Astrocyte of the cerebellum (primary cell): ENCODE measurements around the gene SNAI3.

Experiments used
- DNase-seq: peaks from one replicate; pipeline ENCODE4 v3.0.0-alpha.2; 2011; ENCODE audit warnings: low read depth
- H3K4me3 ChIP-seq: 2 replicates; pipeline ENCODE4 v1.5.1; 2011; ENCODE audit warnings: mild to moderate bottlenecking, low read depth, low read length, moderate library complexity
- in situ Hi-C: cut with HindIII; loops from 2 replicates; pipeline ENCODE4 v1.10.0; 2017; ENCODE audit warnings: low sequenced_read_pairs
- TF ChIP-seq, protein P1 (sequence below): IDR thresholded peaks from 2 replicates; pipeline ENCODE4 v1.5.1; 2012; ENCODE audit warnings: low read length, low read depth, moderate library complexity, mild to moderate bottlenecking; ENCODE audit errors: missing control alignments

The SNAI3 gene

GRCh38 chr16:88726408-88726749, 40.1 kb upstream of the SNAI3 start:
- no peak overlapping the region for H3K4me3 ChIP-seq
- no peak for DNase-seq
- TF ChIP-seq, protein P1, sequence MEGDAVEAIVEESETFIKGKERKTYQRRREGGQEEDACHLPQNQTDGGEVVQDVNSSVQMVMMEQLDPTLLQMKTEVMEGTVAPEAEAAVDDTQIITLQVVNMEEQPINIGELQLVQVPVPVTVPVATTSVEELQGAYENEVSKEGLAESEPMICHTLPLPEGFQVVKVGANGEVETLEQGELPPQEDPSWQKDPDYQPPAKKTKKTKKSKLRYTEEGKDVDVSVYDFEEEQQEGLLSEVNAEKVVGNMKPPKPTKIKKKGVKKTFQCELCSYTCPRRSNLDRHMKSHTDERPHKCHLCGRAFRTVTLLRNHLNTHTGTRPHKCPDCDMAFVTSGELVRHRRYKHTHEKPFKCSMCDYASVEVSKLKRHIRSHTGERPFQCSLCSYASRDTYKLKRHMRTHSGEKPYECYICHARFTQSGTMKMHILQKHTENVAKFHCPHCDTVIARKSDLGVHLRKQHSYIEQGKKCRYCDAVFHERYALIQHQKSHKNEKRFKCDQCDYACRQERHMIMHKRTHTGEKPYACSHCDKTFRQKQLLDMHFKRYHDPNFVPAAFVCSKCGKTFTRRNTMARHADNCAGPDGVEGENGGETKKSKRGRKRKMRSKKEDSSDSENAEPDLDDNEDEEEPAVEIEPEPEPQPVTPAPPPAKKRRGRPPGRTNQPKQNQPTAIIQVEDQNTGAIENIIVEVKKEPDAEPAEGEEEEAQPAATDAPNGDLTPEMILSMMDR: no peak
- in situ Hi-C loops: no loop called here

GRCh38 chr16:88725609-88726407, 39.5 kb upstream of the SNAI3 start:
- in situ Hi-C loops: no loop called here
- DNase-seq: no peak
- TF ChIP-seq, protein P1: no peak
- H3K4me3 ChIP-seq: no peak overlapping the region

- H3K4me3 ChIP-seq: no peak overlapping the region
- DNase-seq: no peak
- in situ Hi-C loops: no loop called here
- TF ChIP-seq, protein P1: no peak
Observed at GRCh38 chr16:88724855-88725555, 38.7 kb upstream of the SNAI3 start.

- no peak for DNase-seq
- no peak overlapping the region for H3K4me3 ChIP-seq
- TF ChIP-seq, protein P1: no peak
- in situ Hi-C loops: no loop called here
Observed at GRCh38 chr16:88723911-88724310, 37.6 kb upstream of the SNAI3 start.

GRCh38 chr16:88723507-88723887, 37.2 kb upstream of the SNAI3 start:
- DNase-seq: no peak
- TF ChIP-seq, protein P1: no peak
- in situ Hi-C loops: no loop called here
- H3K4me3 ChIP-seq: no peak overlapping the region

DNA sequence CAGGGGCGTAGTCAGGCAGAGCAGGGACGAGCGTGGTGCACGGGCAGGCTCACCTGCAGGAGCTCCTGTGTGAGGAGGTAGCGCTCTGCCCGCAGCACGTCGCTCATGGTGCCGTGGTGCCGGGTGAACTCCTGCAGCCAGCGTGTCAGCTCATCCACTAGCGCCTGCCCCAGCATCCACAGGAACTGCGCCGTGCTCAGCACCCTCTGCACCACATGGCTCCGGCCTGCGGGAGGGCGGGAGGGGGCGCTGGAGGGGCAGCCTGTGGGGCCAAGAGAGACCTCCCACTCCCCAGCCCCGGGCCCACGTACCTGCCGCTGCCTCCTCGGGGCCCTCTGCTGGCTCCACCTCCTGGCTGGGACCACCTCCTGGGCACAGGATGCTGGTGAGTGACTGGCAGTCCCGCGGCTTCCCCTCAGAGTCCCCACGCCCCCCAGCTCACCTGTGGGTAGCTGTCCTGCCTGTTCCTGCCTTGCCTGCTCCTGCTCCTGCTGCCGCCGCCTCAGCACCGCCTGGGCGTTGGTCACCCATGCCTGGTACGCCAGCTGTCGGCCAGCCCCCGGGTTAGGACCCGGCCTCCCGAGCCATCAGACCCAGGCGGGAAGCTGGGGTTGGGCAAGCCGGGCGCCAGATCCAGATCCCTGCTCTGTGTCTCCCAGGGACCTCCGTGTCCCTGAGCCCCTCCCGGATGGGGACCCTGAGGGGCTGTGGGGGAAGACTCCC, 36.6 kb upstream of the SNAI3 start:
- no peak overlapping the region for H3K4me3 ChIP-seq
- in situ Hi-C loops: no loop called here
- DNase-seq: no peak
- TF ChIP-seq, protein P1: no peak
